GM23338 (cell line): ENCODE measurements around the gene NTN4.

ENCODE experiments used
- CREB1 ChIP-seq: fragments of 250-450 bp; sonication (Bioruptor Pico); IDR thresholded peaks from 2 replicates; pipeline ENCODE4 v1.5.0; 2020; ENCODE audit warnings: low read depth, mild to moderate bottlenecking, moderate library complexity
- CTCF ChIP-seq, 2 experiments: fragments of 200-600 bp in 1 of 2; sonication (generic) in 1 of 2; conservative IDR thresholded peaks; 2 replicates each; pipeline versions ENCODE4 v1.5.1 to v1.6.1; 2016 to 2017; ENCODE audit warnings: antibody characterized with exemption in 2 of 2, low read depth in 2 of 2, mild to moderate bottlenecking in 2 of 2, moderate library complexity in 1 of 2
- ETS1 ChIP-seq: IDR thresholded peaks from 2 replicates; pipeline ENCODE4 v1.6.1; 2016; ENCODE audit warnings: antibody characterized with exemption
- EZH2 ChIP-seq: fragments of 200-600 bp; sonication (generic); IDR thresholded peaks from one replicate; pipeline ENCODE4 v1.8.0; 2017; ENCODE audit warnings: antibody characterized with exemption, mild to moderate bottlenecking, low read depth; ENCODE audit not compliant: unreplicated experiment
- EZH2phosphoT487 ChIP-seq: fragments of 200-600 bp; sonication (generic); IDR thresholded peaks from one replicate; pipeline ENCODE4 v1.8.1; 2018; ENCODE audit warnings: antibody characterized with exemption; ENCODE audit not compliant: unreplicated experiment
- JUNB ChIP-seq: IDR thresholded peaks from one replicate; pipeline ENCODE4 v1.6.1; 2016; ENCODE audit warnings: antibody characterized with exemption; ENCODE audit not compliant: unreplicated experiment
- POLR2AphosphoS5 ChIP-seq: IDR thresholded peaks from 2 replicates; pipeline ENCODE4 v1.6.1; 2016; ENCODE audit warnings: antibody characterized with exemption, low read depth
- REST ChIP-seq: IDR thresholded peaks from one replicate; pipeline ENCODE4 v1.6.1; 2018; ENCODE audit warnings: antibody characterized with exemption; ENCODE audit not compliant: unreplicated experiment
- ZNF114 ChIP-seq: fragments of 250-450 bp; sonication (Bioruptor Pico); IDR thresholded peaks from 2 replicates; pipeline ENCODE4 v1.5.0; 2020; ENCODE audit warnings: mild to moderate bottlenecking, moderate library complexity

- no peak for TF ChIP-seq CTCF (conservative IDR thresholded peaks at IDR 0.05; ENCODE audit: low read depth in 2 of 2)
- no peak for TF ChIP-seq POLR2AphosphoS5
- no peak for TF ChIP-seq REST
- TF ChIP-seq CREB1 (CRISPR knock-in tag): no peak
- TF ChIP-seq ZNF114 (CRISPR knock-in tag): no peak
- TF ChIP-seq EZH2: no peak
- no peak for TF ChIP-seq ETS1
- no peak for TF ChIP-seq JUNB
- no peak for TF ChIP-seq EZH2phosphoT487
Measured at GRCh38 chr12:95724767-95725166, 65.8 kb downstream of the NTN4 start.
